K562 (cell line): ENCODE measurements around the gene MPL. TPM values are rescaled to one million over a fixed set of nuclear protein-coding genes. Genes with fewer than 3 reads are reported as not detected.

Experiments
- ATAC-seq: fragments of 200-7000 bp; cut with Tn5 transposase; 3 replicates; pipeline ENCODE4 v1.9.1; 2020; ENCODE audit warnings: moderate library complexity
- BruUV-seq: library from RNA; stranded (reverse); fragments of 400-500 nt; replicated peaks from 2 replicates; lab custom pipeline; 2021; lab: Mats Ljungman, UMichigan
- CTCF ChIA-PET: fragments of 300-600 bp; formaldehyde crosslinking; extraction: SDS; loops from one replicate; lab custom pipeline; 2021; ENCODE audit warnings: low intra/inter-chr PET ratio; lab: Yijun Ruan, JAX
- POLR2A ChIA-PET: fragments of 300-600, 350-650 bp; sonication (Branson Sonifier 250); formaldehyde crosslinking; extraction: SDS; loops from one replicate; lab custom pipeline; 2021; ENCODE audit warnings: antibody characterized with exemption, inconsistent platforms; lab: Yijun Ruan, JAX
- DNase-seq, 4 experiments: peaks; one replicate each; pipeline versions ENCODE4 v3.0.0 to v3.0.0-alpha.2; 2011 to 2018; ENCODE audit warnings: low spot score in 3 of 4, mixed read lengths in 3 of 4; ENCODE audit errors: extremely low read depth in 1 of 4
- FAIRE-seq: peaks from 2 replicates; lab custom pipeline; 2011; peaks lifted over from hg19 to GRCh38; lab: Jason Lieb, UNC
- H2AFZ ChIP-seq: 2 replicates; pipeline ENCODE4 v1.6.0; 2011; ENCODE audit warnings: low read depth, low read length, control low read depth, inconsistent platforms
- H3K27ac ChIP-seq: fragments of 200-600 bp; 3 replicates; pipeline ENCODE4 v1.8.0; 2011; ENCODE audit warnings: low read depth, mild to moderate bottlenecking, control low read depth, inconsistent platforms, low read length, moderate library complexity, mixed read lengths; ENCODE audit errors: extremely low read depth
- H3K27me3 ChIP-seq, 2 experiments: fragments of 300-600 bp in 1 of 2; 2 replicates in 1 of 2; 3 replicates in 1 of 2; pipeline versions ENCODE4 v1.6.0 to v1.8.0; 2011; ENCODE audit warnings: inconsistent platforms in 2 of 2, low read length in 2 of 2, mild to moderate bottlenecking in 1 of 2, mixed read lengths in 1 of 2, moderate library complexity in 1 of 2; ENCODE audit not compliant: control insufficient read depth in 2 of 2, insufficient read depth in 2 of 2
- H3K36me3 ChIP-seq: fragments of 300-600 bp; 3 replicates; pipeline ENCODE4 v1.8.0; 2011; ENCODE audit warnings: mild to moderate bottlenecking, low read length, inconsistent platforms; ENCODE audit not compliant: control insufficient read depth, insufficient read depth
- H3K4me1 ChIP-seq, 2 experiments: fragments of 200-600 bp in 1 of 2; replicated peaks in 1 of 2; 2 replicates in 1 of 2; 3 replicates in 1 of 2; pipeline versions ENCODE4 v1.5.1 to v1.8.0; 2011; ENCODE audit warnings: inconsistent platforms in 2 of 2, low read length in 2 of 2, mild to moderate bottlenecking in 1 of 2, mixed read lengths in 1 of 2, moderate library complexity in 1 of 2; ENCODE audit not compliant: control insufficient read depth in 2 of 2, insufficient read depth in 2 of 2
- H3K4me2 ChIP-seq: 2 replicates; pipeline ENCODE4 v1.6.1; 2011; ENCODE audit warnings: low read length, control low read depth, inconsistent platforms, mixed read lengths; ENCODE audit not compliant: insufficient read depth
- H3K4me3 ChIP-seq: fragments of 200-600 bp; sonication (generic), shearing (Covaris generic); 2 replicates; pipeline ENCODE4 v1.5.1; 2016; ENCODE audit warnings: control low read depth, inconsistent platforms
- H3K79me2 ChIP-seq: fragments of 200-600 bp; 3 replicates; pipeline ENCODE4 v1.8.0; 2011; ENCODE audit warnings: low read length, inconsistent platforms; ENCODE audit not compliant: control insufficient read depth, insufficient read depth
- H3K9ac ChIP-seq, 2 experiments: 2 replicates each; pipeline versions ENCODE4 v1.6.0 to v1.6.1; 2011; ENCODE audit warnings: low read depth in 2 of 2, low read length in 2 of 2, control low read depth in 1 of 2, inconsistent platforms in 1 of 2, mild to moderate bottlenecking in 1 of 2, mixed read lengths in 1 of 2; ENCODE audit not compliant: insufficient read depth in 1 of 2
- H3K9me1 ChIP-seq: one replicate; pipeline ENCODE4 v1.6.0; 2011; ENCODE audit warnings: inconsistent platforms, mild to moderate bottlenecking, low read length, moderate library complexity; ENCODE audit not compliant: control insufficient read depth, insufficient read depth
- H3K9me3 ChIP-seq: replicated peaks from 2 replicates; pipeline ENCODE4 v1.5.1; 2011; ENCODE audit warnings: low read depth, low read length, inconsistent platforms; ENCODE audit not compliant: control insufficient read depth, insufficient read depth
- H4K20me1 ChIP-seq: replicated peaks from 2 replicates; pipeline ENCODE4 v1.6.1; 2011; ENCODE audit warnings: low read length, inconsistent platforms, mixed read lengths; ENCODE audit not compliant: control insufficient read depth, insufficient read depth
- ATF4 ChIP-seq: fragments of 450-650 bp; formaldehyde crosslinking; IDR thresholded peaks from 2 replicates; pipeline ENCODE4 v1.4.0; 2022; ENCODE audit warnings: mild to moderate bottlenecking, moderate library complexity
- GTF2A2 ChIP-seq: IDR thresholded peaks from 2 replicates; pipeline ENCODE4 v1.6.1; 2016; ENCODE audit warnings: mild to moderate bottlenecking, missing genetic modification characterization, missing compliant biosample characterization
- HMGXB4 ChIP-seq: sonication (generic); formaldehyde crosslinking; IDR thresholded peaks from 2 replicates; pipeline ENCODE4 v1.8.1; 2023; ENCODE audit warnings: mild to moderate bottlenecking, missing genetic modification reagents
- NR2F6 ChIP-seq: fragments of 450-650 bp; formaldehyde crosslinking; IDR thresholded peaks from 2 replicates; pipeline ENCODE4 v1.4.0; 2020; ENCODE audit warnings: mild to moderate bottlenecking
- RFX7 ChIP-seq: fragments of 250-450 bp; sonication (Bioruptor Pico); IDR thresholded peaks from 2 replicates; pipeline ENCODE4 v1.5.1; 2021; ENCODE audit warnings: mild to moderate bottlenecking
- SP2 ChIP-seq: IDR thresholded peaks from 2 replicates; pipeline ENCODE4 v1.6.1; 2011; ENCODE audit warnings: mild to moderate bottlenecking, low read depth, low read length, moderate library complexity; ENCODE audit not compliant: poor library complexity, severe bottlenecking; ENCODE audit errors: extremely low read depth
- ZNF740 ChIP-seq, 3 experiments: fragments of 200-800 bp in 1 of 3; sonication (Bioruptor generic) in 1 of 3; sonication (generic) in 1 of 3; formaldehyde crosslinking in 1 of 3; IDR thresholded peaks; 2 replicates each; pipeline versions ENCODE4 v1.6.1 to v1.8.0; 2016 to 2022; ENCODE audit warnings: mild to moderate bottlenecking in 2 of 3, missing compliant biosample characterization in 2 of 3, missing genetic modification characterization in 2 of 3, missing genetic modification reagents in 1 of 3
- WGBS: fragments of 100-300 bp; shearing (Covaris generic); methylation state at CpG from one replicate; pipeline ENCODE4 v1.1.6; 2016; ENCODE audit warnings: low coverage, mixed read lengths; ENCODE audit not compliant: insufficient coverage; ENCODE audit errors: missing lambda C conversion rate; 5-methylcytosine and 5-hydroxymethylcytosine counted together
- in situ Hi-C: fragments of 300-500 bp; cut with MboI; formaldehyde crosslinking; loops from 4 replicates; pipeline ENCODE4 v1.15.0; 2018; ENCODE audit warnings: inconsistent platforms, mixed read lengths
- intact Hi-C: fragments of 100-400 bp; cut with micrococcal nuclease; formaldehyde crosslinking; loops from 2 replicates; pipeline ENCODE4 v1.14.2; 2022
- polyA plus RNA-seq, 8 experiments: library from polyadenylated mRNA; depleted of rRNA in 4 of 8; stranded (reverse) in 5 of 8; unstranded in 3 of 8; fragments of >200 nt; fragmentation: Nextera tagmentation in 2 of 8; fragmentation: Illumina TruSeq in 1 of 8; extraction: Ambion mirVana in 2 of 8; extraction: Trizol in 1 of 8; gene quantifications; 2 replicates each; pipeline versions ENCODE4 v1.2.1 to v1.2.3, GENCODE V29; 2011 to 2014; ENCODE audit warnings: inconsistent platforms in 1 of 8, missing spikeins in 1 of 8
- total RNA-seq, 7 experiments: library from RNA; depleted of rRNA in 6 of 7; stranded (reverse); fragments of >200 nt in 6 of 7; fragmentation: Illumina TruSeq in 2 of 7; extraction: Trizol in 2 of 7; gene quantifications; 2 replicates each; pipeline versions ENCODE4 v1.2.1 to v1.2.3, GENCODE V29; 2011 to 2021; ENCODE audit warnings: low replicate concordance in 1 of 7

Gene MPL
- total and polyA plus RNA-seq, 9 of the 15 experiments (the other 6 are each of a cell fraction or from before 2014, with no cell fraction given), result not detected

GRCh38 chr1:43352351-43352705 lies 14.7 kb downstream of the MPL start:
- ATAC-seq (no peak), FAIRE-seq (no peak), DNase-seq (no peak)
- no peak overlapping the region for H3K4me2 ChIP-seq
- no peak overlapping the region for H3K27ac ChIP-seq
- no peaks in the 10 kb centered on the region for H3K27me3 ChIP-seq
- no peaks in the 10 kb centered on the region for H4K20me1 ChIP-seq
- BruUV-seq, result no TSS peak
- TF ChIP-seq ATF4 (CRISPR knock-in tag), result no peak
- no peak for TF ChIP-seq SP2
- TF ChIP-seq ZNF740 (CRISPR knock-in tag; IDR thresholded peaks at IDR 0.05), result 0 out of 2 replicates have a peak, but pooled peaks have one; percentile 19
- TF ChIP-seq ZNF740 (tag; IDR thresholded peaks at IDR 0.05), result no peak
- no peak for TF ChIP-seq RFX7 (CRISPR knock-in tag)
- TF ChIP-seq GTF2A2 (tag), result no peak
- TF ChIP-seq HMGXB4 (CRISPR knock-in tag), result no peak
- no peak for TF ChIP-seq NR2F6
- H3K4me1 ChIP-seq, result peaks cover 0 to 13% of the 10 kb centered on the region in 2 experiments; a peak in 3 of 5 replicates
- ChIA-PET POLR2A (interaction anchor here (0.7 to 1.1 kb wide), 4 partner anchors 10 to 315 kb away, joined by 3 to 5 read pairs (median 4); no protein-coding TSS in a partner anchor), CTCF (no interaction called here)
- 46% methylated on average over 2 of the region's 2 CpGs for WGBS
- no peaks in the 10 kb centered on the region for H3K36me3 ChIP-seq
- H3K79me2 ChIP-seq, result no peaks in the 10 kb centered on the region
- intact Hi-C loops (no loop called here), in situ Hi-C loops (no loop called here)
- no peaks in the 10 kb centered on the region for H3K9me3 ChIP-seq
- H2AFZ ChIP-seq, result no peak overlapping the region
- no peak overlapping the region for H3K4me3 ChIP-seq
- H3K9ac ChIP-seq, result peak overlapping the region in 1 of 2 experiments; percentile 46; a peak in 2 of 4 replicates
- H3K9me1 ChIP-seq, result no peaks in the 10 kb centered on the region
